ENCODE measurements around the gene DEFB124. TPM values are rescaled to one million over a fixed set of nuclear protein-coding genes. Genes with fewer than 3 reads are reported as not detected.

DEFB124 gene
- total RNA-seq, 1 experiment from 2014 or later = not detected

DNA sequence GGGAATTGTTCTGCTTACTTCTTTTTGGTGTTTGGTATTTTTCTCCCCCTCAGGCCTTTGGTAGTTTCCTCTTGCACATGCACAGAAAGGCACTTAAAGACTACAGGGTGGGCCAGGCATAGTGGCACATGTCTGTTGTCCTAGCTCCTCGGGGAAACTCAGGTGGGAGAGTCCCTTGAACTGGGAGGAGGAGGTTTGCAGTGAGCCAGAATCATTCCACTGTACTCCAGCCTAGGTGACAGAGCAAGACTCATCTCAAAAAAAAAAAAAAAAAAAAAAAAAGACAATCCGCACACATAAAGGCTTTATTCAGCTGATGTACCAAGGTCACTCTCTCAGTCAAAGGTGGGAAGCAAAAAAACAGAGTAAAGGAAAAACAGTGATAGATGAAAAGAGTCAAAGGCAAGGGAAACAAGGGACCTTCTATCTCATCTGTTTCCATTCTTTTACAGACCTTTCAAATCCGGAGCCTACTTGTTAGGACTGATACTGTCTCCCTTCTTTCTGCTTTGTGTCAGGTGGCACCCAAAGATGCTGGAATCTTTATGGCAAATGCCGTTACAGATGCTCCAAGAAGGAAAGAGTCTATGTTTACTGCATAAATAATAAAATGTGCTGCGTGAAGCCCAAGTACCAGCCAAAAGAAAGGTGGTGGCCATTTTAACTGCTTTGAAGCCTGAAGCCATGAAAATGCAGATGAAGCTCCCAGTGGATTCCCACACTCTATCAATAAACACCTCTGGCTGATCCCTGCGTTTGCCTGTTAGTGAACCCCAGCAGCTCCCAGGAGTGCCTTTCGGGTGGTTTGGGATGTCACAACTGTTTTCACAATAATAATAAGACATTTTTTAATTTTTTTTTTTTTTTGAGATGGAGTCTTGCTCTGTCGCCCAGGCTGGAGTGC, 25.2 kb downstream of the DEFB124 start (continued):
- TF ChIP-seq, protein P1, sequence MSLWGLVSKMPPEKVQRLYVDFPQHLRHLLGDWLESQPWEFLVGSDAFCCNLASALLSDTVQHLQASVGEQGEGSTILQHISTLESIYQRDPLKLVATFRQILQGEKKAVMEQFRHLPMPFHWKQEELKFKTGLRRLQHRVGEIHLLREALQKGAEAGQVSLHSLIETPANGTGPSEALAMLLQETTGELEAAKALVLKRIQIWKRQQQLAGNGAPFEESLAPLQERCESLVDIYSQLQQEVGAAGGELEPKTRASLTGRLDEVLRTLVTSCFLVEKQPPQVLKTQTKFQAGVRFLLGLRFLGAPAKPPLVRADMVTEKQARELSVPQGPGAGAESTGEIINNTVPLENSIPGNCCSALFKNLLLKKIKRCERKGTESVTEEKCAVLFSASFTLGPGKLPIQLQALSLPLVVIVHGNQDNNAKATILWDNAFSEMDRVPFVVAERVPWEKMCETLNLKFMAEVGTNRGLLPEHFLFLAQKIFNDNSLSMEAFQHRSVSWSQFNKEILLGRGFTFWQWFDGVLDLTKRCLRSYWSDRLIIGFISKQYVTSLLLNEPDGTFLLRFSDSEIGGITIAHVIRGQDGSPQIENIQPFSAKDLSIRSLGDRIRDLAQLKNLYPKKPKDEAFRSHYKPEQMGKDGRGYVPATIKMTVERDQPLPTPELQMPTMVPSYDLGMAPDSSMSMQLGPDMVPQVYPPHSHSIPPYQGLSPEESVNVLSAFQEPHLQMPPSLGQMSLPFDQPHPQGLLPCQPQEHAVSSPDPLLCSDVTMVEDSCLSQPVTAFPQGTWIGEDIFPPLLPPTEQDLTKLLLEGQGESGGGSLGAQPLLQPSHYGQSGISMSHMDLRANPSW (CRISPR knock-in tag; conservative IDR thresholded peaks at IDR 0.05; ENCODE audit: low read depth) = no peak
- TF ChIP-seq, protein P2, sequence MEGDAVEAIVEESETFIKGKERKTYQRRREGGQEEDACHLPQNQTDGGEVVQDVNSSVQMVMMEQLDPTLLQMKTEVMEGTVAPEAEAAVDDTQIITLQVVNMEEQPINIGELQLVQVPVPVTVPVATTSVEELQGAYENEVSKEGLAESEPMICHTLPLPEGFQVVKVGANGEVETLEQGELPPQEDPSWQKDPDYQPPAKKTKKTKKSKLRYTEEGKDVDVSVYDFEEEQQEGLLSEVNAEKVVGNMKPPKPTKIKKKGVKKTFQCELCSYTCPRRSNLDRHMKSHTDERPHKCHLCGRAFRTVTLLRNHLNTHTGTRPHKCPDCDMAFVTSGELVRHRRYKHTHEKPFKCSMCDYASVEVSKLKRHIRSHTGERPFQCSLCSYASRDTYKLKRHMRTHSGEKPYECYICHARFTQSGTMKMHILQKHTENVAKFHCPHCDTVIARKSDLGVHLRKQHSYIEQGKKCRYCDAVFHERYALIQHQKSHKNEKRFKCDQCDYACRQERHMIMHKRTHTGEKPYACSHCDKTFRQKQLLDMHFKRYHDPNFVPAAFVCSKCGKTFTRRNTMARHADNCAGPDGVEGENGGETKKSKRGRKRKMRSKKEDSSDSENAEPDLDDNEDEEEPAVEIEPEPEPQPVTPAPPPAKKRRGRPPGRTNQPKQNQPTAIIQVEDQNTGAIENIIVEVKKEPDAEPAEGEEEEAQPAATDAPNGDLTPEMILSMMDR (IDR thresholded peaks at IDR 0.05) = no peak
- no peak for TF ChIP-seq CREB1 (CRISPR knock-in tag; IDR thresholded peaks at IDR 0.05)

DNA sequence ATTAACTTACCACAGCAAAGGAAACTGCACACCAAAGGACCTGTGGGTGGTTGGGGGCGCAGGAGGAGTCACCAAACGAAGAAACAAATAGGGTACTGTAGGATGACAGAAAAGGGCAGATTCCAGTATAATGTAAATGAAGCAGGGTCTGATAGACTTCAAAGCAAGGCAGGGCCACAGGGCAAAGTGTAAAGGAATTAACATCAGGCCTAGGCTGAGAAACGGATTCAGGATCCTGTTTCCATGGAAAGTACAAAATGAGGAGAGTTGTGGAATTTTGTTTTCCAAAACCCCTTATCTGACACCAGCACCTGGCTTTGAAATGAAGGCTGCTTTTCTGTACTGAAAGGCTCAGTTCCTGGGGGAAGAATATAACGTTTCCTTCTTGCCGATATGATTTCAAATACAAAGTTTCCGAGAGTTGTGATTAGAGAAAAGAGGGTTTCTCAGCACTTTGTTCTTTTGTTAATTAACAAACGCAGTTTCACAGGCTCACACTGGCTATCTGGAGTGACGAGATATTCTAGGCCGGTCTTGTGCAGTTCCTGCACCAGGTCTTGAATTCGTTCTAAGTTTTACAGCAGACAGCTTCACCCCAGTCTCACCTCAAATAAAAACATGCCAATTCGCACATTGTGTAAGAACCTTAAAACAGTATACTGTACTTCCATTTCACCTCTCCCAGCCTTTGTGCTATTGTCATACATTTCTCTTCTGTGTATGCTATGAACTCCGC, 28.7 kb downstream of the DEFB124 start:
- no peak for DNase-seq (ENCODE audit: low spot score)
- Mint-ChIP-seq H3K4me1 (no peaks in the 10 kb centered on the region), H3K27me3 (ENCODE audit: low read depth) (peaks cover 12% of the 10 kb centered on the region; the same call in 1 of the 2 replicates), H3K4me3 (no peak overlapping the region), H3K27ac (no peak overlapping the region), H3K36me3 (peaks cover 58% of the 10 kb centered on the region), H3K9me3 (peaks cover 83% of the 10 kb centered on the region)
- ATAC-seq = no peak
- ChIA-PET POLR2A (no interaction called here), CTCF (no interaction called here)
- no peak for TF ChIP-seq HMGA2 (CRISPR knock-in tag; IDR thresholded peaks at IDR 0.05)
- TF ChIP-seq CREB1 (CRISPR knock-in tag; IDR thresholded peaks at IDR 0.05) = no peak

DNA sequence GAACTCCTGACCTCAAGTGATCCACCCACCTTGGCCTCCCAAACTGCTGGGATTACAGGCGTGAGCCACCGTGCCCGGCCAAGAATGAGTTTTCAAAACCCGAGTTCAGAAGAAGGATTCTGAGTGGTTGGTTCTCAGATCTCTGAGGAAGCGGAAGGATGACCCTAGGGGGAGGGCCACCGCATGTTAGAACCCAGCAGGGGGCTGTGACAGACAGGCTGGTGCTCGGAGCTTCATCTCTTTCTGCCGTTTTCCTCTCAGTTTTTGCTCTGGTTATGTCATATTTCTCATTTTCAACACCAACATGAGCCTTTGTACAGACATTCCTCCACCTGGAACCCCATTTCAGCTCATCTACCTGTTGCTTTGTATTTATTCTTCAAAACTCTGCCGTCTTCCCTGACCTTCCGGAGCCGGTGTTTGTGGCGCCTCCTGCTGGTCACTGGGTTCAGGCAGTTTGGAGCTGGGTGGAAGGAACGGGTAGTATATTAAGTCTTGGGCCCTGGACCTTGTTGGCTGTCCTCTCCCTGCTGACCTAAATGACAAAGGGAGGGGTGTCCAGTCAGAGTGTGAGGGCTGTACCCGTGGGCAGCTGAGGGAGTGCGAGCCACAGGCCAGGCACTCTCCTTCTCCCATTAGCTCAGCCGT, 34.8 kb downstream of the DEFB124 start, which contains the start of gene DEFB123:
Gene DEFB123 (plus strand): TSS at position 621 of the 648 bp plus-strand sequence. CDS start 67 bp downstream, outside the sequence.
- TF ChIP-seq, protein P2 (IDR thresholded peaks at IDR 0.05) = 0 out of 2 replicates have a peak, but pooled peaks have one; percentile 13
- no peak for TF ChIP-seq FOXK1 (CRISPR knock-in tag; IDR thresholded peaks at IDR 0.05)
- CTCF ChIA-PET = interaction anchor here (1.5 kb wide), 1 partner anchor 64 kb away, joined by 9 read pairs; no protein-coding TSS in a partner anchor
- Mint-ChIP-seq H3K4me3 (no peak within 1 kb of the TSS), H3K9me3 (peaks cover 81% of the 10 kb centered on the region), H3K36me3 (peaks cover 54% of the 10 kb centered on the region), H3K27me3 (ENCODE audit: low read depth) (peaks cover 9% of the 10 kb centered on the region; the same call in 1 of the 2 replicates), H3K27ac (no peak within 1 kb of the TSS), H3K4me1 (no peaks in the 10 kb centered on the region)
- POLR2A ChIA-PET = no interaction called here
- DNase-seq (ENCODE audit: low spot score) (peak; percentile 24), ATAC-seq (peak; percentile 30; the same call in 1 of the 2 replicates)

DNA sequence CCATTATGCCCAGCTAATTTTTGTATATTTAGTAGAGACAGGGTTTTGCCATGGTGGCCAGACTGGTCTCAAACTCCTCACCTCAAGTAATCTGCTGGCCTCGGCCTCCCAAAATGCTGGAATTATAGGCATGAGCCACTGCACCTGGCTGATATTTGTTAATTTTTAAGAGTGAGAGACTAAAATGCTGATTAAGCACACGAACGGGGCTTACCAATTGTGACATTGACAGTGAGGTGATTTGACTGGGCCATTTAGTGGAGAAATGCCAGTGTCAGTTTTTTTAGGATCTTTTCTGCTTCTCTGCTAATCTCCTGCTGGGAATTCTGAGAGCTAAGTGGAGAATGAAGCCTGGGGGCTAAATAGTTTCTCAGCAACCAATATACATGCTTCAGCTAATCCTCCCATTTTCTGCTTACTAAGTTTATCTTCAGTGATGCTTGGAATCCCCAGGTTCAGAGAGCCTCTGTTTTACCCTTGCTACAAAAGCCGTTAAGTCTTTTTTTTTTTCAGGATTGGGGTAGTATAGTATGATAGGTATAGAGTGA, 44.3 kb downstream of the DEFB124 start:
- no peak overlapping the region for H3K27ac Mint-ChIP-seq
- no peaks in the 10 kb centered on the region for H3K4me1 Mint-ChIP-seq
- ChIA-PET POLR2A (no interaction called here), CTCF (no interaction called here)
- ATAC-seq (no peak), DNase-seq (ENCODE audit: low spot score) (no peak)
- H3K36me3 Mint-ChIP-seq = peaks cover 39% of the 10 kb centered on the region
- H3K9me3 Mint-ChIP-seq = peaks cover 57% of the 10 kb centered on the region
- H3K4me3 Mint-ChIP-seq = no peak overlapping the region
- H3K27me3 Mint-ChIP-seq (ENCODE audit: low read depth) = peaks cover 10% of the 10 kb centered on the region
- TF ChIP-seq, protein P3, sequence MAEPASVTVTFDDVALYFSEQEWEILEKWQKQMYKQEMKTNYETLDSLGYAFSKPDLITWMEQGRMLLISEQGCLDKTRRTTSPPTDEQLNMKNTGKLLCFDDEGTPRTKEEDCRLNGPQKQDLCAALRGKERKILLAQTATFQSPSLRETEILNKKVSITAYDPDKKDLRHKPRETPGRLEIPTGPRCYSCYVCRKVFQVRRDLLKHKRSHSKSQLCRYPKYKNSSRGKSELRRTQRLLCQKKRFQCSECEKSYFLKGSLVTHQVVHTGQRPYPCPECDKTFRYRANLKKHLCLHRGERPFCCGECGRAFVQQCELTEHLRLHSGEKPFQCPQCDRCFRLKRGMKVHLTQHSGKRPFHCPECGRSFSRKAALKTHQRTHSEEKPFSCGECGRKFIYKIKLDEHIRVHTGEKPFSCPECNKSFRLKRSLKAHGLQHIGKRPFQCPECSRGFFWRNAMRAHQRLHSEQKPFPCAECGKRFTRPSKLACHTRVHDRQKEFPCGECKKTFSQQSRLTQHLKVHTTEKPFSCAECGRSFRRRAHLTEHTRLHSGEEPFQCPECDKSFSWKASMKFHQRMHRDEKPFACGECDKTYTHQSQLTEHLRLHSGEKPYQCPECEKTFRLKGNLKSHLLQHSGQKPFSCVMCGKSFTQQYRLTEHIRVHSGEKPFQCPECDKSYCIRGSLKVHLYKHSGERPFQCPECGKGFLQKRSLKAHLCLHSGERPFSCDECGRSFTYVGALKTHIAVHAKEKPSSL (CRISPR knock-in tag; conservative IDR thresholded peaks at IDR 0.05) = no peak
- TF ChIP-seq EMX1 (CRISPR knock-in tag; IDR thresholded peaks at IDR 0.05) (no peak), IRF2 (CRISPR knock-in tag; IDR thresholded peaks at IDR 0.05; ENCODE audit: borderline replicate concordance, low read depth) (no peak), ATF1 (CRISPR knock-in tag; IDR thresholded peaks at IDR 0.05) (no peak)
- TF ChIP-seq, protein P4, sequence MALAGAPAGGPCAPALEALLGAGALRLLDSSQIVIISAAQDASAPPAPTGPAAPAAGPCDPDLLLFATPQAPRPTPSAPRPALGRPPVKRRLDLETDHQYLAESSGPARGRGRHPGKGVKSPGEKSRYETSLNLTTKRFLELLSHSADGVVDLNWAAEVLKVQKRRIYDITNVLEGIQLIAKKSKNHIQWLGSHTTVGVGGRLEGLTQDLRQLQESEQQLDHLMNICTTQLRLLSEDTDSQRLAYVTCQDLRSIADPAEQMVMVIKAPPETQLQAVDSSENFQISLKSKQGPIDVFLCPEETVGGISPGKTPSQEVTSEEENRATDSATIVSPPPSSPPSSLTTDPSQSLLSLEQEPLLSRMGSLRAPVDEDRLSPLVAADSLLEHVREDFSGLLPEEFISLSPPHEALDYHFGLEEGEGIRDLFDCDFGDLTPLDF (CRISPR knock-in tag; IDR thresholded peaks at IDR 0.05) = no peak
- TF ChIP-seq, protein P5, sequence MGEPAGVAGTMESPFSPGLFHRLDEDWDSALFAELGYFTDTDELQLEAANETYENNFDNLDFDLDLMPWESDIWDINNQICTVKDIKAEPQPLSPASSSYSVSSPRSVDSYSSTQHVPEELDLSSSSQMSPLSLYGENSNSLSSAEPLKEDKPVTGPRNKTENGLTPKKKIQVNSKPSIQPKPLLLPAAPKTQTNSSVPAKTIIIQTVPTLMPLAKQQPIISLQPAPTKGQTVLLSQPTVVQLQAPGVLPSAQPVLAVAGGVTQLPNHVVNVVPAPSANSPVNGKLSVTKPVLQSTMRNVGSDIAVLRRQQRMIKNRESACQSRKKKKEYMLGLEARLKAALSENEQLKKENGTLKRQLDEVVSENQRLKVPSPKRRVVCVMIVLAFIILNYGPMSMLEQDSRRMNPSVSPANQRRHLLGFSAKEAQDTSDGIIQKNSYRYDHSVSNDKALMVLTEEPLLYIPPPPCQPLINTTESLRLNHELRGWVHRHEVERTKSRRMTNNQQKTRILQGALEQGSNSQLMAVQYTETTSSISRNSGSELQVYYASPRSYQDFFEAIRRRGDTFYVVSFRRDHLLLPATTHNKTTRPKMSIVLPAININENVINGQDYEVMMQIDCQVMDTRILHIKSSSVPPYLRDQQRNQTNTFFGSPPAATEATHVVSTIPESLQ (CRISPR knock-in tag; IDR thresholded peaks at IDR 0.05) = no peak

All from WTC11 (cell line).